ENCODE measurements around the gene LRRFIP1.
"Not testable (repeated sequence)": the region's sequence is repeated elsewhere in the genome, so short reads cannot be mapped to it uniquely, and the experiment has no call there.

LRRFIP1 gene, protein sequence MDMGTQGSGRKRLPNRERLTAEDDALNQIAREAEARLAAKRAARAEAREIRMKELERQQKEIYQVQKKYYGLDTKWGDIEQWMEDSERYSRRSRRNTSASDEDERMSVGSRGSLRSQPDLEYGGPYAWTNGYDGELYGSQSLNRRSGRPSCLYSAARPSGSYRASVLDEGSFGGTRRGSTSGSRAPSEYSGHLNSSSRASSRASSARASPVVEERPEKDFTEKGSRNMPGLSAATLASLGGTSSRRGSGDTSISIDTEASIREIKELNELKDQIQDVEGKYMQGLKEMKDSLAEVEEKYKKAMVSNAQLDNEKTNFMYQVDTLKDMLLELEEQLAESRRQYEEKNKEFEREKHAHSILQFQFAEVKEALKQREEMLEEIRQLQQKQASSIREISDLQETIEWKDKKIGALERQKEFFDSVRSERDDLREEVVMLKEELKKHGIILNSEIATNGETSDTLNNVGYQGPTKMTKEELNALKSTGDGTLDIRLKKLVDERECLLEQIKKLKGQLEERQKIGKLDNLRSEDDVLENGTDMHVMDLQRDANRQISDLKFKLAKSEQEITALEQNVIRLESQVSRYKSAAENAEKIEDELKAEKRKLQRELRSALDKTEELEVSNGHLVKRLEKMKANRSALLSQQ

DNA sequence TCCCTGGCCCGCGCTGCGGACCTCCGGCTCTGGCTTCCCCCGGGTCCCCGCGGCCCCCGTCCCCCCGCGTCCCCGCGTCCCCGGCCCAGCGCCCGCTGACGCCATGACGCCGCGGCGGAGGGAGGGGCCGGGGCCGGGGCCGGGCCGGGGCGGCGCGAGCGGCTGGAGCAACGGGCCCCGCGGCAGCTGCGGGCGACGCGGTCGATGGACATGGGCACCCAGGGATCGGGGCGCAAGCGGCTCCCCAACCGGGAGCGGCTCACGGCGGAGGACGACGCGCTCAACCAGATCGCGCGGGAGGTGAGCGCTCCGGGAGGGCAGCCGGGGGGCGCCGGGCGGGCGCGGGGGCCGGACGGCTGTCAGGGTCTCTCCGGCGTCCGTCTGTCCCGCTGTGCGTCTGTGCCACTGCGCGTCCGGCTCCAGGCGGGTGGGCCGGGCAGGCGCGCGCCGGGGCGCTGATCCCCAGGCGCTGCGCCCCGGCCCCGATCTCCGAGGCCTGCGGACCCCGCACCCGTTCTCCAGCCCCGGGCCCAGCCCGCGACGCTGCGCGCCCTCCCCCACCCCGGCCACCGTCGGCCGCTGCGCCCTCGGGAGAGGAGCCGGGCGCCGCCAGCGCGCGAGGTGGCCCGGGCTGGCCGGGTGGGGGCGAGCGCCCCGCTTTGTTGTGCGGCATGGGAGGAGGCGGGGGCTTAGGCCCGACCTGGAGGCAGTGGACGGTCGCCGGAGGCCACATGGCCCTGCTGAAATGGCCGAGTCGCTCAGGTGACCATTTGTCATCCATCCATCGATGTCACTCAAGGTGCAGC is at the start of gene LRRFIP1:
Gene LRRFIP1 (plus strand): TSS at position 147 of the 806 bp plus-strand sequence. CDS start 58 bp downstream, at position 205.
- peak; percentile 15 for DNase-seq

DNA sequence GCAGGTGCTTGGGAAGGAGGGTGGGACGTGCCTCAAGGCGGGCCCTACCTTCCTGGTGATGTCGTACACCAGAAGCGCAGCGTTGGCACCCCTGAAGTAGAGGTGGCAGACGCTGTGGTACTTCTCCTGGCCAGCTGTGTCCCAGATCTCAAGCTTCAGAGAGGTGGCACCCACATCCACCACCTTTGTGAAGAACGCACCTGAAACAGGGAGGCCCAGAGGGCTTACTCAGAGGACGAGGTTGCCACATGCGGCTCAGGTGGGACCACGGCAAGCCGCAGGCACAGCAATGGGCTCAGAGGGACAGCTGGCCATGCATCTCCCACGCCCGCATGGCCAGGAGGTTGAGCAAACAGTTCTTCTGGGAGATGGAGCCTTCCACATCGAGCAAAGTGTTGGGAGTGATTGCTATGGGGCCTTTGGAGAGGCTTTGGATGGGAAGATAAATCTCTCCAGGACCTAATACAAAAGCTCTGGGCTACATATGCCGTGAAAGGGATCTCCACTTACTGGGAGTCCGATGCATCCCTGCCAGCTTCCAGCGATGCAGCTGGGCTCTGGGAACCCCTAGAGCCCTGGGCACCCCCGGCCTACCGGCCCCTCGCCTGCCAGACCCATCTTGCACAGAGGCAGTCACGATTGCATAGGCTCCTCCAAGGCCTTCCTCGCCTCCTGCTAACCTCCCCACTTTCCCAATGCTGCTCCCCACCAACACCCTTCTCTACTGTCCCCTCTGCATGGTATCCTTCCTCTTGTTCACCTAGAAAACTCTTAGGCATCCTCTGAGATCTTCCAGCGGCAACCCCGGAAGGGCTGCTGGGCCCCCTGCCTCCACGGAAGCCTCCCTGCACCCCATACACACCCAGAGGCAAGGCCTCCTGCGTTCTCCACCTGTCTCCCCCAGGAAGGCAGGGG is 49.2 kb upstream of the LRRFIP1 start:
- no peak for DNase-seq

DNA sequence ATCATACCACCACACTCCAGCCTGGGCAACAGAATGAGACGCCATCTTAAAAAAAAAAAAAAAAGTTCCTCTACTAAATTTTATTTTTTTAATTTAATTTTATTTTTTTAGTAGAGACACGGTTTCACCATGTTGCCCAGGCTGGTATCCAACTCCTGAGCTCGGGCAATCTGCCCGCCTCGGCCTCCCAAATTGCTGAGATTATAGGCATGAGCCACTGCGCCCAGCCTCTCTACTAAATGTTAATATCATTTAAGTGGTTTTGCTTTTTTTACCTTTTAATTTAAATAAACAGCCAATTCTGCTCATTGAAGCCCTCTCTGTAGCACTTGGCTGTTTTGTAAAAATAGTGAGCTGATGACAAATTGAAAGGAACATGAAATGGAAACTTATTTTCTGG is 46.1 kb upstream of the LRRFIP1 start:
- no peak for DNase-seq

DNA sequence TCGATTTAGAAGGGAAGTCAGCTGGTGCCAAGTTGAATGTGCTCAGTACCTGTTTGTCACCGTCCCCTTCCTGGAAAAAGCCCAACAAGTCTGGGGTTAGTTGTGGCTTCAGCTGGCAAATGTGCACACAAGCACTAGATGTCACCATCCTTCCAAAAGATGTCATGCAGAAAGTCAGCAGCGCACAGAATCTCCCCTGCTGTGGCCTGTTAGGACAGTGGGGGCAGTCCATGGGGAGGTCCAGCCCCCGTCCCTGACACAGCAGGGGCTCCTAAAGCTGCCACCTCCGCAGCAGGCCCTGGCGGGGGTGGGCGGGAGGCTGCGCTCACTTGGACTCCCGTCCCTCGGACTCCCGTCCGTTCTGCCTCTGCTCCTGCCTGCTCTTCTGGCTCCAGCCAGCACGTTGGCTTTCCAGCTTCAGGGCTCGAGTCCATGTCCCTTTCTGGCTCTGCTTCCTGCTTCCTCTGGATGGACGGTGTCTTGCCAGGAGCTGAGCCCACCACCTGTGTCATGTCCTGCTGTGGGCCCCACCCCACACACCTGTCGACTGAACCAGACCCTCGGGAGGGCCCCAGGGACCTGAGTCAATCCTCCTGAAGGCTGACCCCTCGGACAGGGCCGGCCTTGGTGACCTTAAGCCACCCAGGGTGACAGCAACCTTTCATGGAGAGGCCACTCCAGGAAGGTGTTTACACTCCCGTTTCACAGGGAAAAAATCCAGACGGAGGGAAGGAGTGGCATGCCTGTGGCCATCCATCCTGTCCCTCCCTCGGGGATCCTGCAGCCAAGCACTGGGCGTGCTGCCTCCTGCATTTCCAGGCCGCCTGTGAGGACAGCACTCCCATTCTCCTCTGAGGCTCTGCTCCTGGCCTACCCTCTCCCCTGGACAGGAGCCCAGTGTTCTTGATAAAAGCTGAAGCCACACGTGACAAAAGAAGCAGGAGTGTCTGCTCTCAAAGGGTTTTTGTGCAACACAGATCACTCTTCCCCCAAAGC is 45.3 kb upstream of the LRRFIP1 start:
- DNase-seq: peak; percentile 57

DNA sequence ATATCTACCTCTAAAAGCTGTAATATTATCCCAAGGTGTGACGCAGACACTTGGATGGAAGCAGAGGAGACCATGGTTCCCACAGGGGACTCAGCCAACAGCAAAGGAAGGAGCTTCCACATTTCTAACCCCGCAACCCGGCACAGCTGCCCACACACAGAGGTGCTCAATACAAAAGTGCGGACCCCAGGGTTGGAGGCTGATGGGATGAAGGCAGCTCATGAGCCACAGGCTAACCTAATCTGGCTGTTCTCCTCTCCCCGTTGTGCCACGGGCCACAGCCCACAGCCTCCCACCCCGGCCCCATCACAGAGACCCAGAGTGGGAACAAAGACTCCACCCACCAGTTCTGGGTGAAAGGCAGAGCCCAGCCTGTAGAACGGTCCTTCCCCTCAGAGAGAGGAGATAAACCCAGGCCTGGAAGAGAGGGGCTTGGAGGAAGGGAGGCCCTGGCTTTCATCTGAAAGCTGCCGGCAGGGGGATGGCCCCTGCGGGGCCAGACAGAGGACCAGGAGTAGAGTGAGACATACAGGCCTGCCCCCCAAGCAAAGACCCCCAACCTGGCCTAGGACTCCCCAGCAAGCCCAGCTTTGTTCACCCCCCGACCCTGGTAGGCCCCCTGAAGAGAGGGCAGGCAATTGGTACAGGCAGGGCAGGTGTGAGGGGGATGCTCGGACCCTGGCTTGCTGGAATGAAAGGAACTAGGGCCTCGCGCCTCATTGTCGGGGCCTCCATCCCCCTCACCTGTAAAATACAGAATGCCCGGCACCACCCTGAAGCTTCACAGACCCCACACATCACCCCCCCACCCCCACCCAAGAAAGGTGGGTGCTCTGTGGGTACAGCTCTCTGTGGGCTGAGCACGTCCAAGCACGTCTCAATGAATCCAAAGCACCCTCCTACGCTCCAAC is 43.7 kb upstream of the LRRFIP1 start:
- no peak for DNase-seq

DNA sequence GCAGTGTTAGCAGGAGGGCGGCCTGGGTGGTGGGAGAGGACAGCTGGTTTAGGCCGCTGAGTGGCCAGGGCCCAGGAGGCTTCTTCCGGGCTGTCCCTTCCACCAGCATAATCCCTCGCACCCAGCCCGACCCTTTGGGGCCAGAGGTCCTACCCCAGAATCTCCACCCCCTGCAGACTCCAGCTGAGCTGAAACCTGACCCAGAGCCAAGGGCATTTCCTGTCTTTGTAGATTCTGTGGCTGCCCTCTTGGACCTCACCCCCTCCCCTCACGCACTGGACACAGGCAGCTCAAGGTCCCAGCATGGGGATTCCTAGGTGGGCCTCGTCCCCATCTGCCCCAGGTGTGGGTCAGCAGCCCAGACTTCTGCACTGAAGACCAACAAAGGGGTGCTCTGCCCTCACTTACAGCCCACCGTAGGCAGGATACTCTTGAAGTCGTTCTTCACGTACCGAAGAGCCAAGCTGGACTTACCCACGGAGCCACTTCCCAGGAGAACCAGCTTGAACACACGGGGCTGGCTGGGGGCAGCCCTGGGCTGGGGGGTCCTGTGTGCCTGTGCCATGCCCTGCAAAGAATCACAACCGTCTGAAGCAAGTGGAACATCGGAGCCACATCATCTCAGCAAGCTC is 41.7 kb upstream of the LRRFIP1 start:
- DNase-seq: no peak

DNA sequence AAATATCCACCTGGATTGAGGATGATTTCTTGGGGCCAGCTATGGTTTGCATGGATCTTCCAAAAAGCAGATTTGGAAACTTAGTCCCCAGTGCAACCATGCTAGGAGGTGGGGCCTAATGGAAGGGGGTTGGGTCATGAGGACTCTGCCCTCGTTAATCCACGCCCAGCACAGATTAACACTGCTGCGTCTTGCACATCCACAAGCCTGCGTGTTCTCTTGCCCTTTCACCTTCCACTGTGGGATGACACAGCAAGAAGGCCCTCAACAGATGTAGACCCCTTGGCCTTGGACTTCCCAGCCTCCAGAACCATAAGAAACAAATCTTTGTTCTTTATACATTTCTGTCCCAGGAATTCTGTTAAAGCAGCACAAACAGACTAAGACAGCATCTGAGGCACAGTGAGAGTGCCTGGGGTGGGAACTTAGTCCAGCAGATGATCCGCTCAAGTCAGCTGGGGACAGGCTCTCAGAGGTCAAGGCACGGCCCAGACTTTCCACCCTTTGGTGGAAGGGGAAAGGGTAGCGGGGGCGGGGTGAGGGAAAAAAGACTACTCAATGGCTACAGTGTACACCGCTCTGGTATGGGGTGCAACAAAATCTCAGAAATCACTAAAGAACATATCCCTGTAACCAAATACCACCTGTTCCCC is 39.2 kb upstream of the LRRFIP1 start:
- no peak for DNase-seq

DNA sequence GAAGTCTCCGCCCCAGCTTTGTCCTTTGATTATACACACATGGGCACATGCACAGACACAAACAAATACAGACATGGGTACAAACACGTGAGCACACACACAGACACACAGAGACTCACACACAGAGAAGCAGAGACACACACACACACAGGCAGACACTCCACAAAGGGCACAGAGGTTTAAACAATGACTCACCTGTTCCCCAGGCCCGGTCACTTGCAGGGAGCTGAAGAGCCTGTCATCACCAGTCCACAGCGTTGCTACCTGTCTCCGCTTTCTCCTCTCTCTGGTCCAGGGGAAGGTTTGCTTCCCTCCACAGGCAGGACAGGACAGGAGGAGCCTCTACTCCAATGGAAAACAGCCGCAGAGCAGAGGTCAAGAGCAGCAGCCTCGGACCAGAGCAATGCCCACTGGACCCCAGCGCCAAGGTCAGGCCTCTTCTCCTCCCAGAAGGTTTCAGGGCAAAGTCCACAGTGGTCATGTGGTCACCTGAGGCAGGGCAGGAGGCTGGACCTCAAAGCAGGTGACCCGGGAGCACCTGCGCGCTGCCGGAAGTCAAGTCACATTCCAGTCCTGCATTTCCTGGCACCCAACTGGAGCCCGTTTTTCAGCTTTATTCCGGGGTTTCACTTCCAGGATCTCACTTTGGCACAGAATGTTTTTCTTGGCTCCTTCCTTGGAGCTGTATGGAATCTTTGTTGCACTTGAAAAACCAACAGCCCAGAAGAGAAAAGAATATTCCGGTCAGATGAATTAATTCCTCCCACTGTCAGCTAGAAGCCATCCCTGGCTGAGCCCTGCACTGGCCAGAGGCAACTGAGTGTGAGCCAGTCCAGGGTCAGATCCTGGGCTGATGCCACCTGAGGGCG is 36.9 kb upstream of the LRRFIP1 start, which contains the start of gene RAB17:
Gene RAB17 (minus strand): TSS at position 463 of the 869 bp plus-strand sequence. CDS start 4,580 bp downstream, outside the sequence.
- no peak for DNase-seq

DNA sequence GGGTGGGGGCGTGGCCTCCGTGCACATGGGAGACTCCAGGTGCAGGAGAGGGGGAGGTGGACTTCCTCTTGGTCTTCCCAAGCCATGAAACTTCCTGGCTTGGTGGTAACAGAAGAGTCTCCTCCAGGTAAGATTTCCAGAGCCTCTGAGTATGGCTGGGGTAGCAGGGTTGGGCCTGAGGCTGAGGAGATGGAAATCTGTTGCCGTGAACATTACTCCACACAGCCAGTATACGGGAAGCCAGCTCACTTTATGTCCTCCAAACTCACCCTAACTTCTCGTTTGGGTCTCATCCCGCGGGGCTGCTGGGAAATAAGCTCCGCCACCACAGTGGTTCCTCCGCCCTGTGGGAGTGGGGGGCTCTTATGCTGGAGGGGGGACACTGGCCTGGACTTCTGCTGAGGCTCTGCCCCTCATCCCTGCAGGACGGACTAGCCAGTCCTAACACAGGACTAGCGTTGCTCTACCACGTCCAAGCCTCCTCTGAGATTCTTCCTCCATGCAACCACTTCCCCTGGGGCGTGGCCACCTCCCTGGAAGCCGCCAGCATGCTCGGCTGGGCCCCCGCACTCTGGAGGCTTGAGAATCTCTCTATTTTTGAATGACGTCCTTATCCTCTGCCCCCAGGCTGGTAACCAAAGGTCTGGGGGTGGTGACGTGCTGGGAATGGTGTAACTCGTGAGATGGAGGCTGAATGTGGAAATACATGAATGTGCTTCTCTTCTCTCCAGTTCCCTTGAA is 36.1 kb upstream of the LRRFIP1 start:
- no peak for DNase-seq

DNA sequence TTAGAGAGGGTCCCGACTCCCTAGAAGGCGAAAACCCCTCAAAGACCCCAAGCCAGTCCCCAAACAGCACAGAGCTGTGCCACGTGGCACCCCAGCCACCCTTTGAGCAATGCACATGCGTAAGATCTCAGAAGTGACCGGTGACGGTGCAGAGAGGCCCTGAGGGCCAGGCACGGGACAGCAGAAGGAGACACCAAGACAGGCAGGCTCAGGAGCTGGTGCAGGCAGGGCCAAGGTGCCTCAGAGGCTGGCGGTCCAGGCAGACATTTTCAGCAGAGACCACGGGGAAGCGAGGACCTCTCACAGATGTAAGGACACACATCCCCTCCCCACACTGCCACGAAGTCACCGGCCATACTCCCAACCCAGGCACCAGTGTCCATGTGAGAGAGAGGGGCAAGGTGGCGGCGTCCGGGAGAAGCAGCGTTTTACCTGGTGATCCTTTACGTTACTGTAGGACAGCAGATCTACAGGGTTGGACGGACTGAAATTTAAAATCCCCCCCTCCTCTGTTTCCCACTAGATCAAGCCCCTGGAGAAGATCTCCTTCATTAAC is 34.9 kb upstream of the LRRFIP1 start:
- no peak for DNase-seq

DNA sequence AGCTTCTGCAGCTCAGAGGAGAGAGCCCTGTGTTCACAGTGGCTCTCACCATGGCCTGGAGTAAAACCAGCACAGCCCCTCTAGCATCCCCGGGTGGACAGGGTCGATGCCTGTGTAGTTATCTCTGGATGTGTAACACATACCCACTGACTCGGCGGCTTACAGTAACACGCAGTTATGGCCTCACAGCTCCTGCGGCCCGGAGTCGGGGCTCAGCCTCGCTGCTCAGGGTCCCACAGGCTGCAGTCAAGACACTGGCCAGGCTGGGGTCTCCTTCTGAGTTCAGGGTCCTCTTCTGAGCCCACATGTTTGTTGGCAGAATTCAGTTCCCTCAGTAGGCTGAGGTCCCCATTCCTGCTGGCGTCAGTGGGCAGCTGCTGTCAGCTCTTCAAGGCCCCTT is 34.4 kb upstream of the LRRFIP1 start:
- no peak for DNase-seq

DNA sequence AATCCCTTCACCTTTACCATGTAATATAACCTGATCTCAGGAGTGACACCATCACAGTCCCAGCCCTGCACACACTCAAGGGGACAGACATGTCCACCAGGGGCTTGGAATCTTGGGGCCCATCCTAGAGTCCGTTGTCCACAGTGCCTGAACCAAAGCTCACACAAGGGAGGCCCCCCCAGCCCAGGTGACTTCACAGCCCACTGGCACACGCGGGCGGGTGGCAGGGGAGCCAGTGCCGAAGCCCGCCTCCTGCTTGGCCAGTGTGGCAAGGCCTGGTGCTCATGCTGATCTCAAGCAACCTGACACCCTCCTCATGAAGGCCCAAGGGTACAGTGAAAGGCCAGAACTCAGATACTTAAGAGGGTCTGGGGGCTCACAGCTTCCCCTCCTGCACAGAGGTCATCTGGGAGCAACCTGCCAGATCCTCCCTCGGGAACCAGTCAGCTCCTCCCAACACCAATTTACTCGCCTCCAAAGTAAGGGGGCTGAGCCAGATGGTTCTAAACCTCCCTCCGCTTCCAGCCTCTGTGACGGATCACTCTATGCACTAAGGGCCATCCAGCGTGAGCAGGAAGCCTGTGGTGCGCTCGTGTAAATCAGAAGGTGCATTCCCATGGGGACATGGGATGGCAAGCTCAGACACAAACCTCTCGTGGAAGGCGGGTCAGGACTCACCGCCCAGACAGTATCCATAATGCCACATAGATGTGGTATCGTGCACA is 33.6 kb upstream of the LRRFIP1 start:
- no peak for DNase-seq

DNA sequence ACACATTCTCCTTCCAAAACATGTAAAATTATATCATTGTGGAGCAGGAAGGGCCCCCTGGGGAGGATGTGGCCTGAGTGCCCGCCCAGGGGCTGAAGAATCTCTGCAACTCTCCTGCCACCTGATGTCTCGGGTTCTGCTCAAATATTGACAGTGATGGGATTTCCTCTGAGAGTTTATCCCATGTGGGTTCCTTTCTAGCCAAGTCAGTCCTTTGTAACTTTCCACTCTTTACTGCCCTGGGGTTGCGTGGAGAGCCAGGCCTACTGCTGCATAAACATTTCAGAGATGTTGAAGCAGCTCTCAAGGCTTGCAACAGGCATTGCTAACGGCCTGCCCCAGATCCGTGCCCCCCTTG is 32.9 kb upstream of the LRRFIP1 start:
- no peak for DNase-seq

DNA sequence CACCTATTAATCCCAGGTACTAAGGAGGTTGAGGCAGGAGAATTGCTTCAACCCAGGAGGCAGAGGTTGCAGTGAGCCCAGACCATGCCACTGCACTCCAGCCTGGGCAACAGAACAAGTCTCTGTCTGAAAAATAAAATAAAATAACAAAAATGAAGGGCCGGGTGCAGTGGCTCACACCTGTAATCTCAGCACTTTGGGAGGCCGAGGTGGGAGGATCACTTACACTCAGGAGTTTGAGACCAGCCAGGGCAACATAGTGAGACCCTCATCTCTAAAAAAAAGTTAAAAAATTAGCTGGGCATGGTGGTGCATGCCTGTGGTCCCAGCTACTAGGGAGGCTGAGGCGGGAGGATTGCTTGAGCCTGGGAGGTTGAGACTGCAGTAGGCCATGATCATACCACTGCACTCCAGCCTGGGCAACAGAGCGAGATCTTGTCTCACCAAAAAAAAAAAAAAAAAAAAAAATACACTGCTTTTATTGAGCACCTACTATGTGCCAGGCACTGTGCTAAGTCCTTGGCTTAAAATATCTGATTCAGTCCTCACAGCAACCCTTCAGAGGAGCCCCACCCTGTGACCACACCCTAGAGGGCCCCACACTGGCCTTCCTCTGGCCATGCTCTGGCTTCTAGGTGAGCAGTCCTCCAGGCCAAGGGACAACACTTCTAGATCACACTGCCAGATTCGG is 31.4 kb upstream of the LRRFIP1 start:
- not testable (repeated sequence) for DNase-seq

DNA sequence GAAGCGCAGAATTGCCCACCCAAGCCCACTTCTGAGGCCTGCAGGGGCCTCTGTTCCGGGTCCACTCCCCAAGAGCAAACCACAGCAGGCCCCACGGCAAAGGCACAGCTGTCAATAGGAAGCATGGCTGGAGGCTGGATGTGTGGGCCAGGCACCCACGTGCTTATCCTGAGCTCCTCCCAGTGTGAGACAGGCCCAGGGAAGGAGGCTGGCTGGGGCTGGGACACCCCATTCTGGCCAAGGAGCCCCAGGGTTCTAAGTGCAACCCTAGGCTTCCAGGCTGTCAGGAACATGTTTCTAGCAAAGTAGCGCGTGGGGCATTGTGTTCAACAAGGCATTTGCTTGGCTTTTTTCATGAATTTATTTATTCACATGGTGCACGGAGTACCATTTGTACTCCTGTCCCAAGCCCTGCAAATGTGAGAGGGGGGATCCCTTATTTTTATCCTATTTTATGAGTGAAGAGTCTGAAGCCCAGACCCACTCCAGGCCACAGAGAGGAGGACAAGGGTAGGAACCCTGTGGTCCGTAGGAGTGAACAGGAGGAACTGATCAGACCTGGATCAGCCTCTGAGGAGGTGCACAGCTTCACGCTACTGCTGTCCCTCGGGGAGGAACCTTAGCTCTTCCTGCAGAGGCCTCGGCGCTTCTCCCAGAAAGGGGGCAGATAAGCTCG is 30.7 kb upstream of the LRRFIP1 start:
- no peak for DNase-seq
